ENCODE results near the gene CD81.
"Not testable (repeated sequence)": the region's sequence is repeated elsewhere in the genome, so short reads cannot be mapped to it uniquely, and the experiment has no call there.

CD81 gene

DNA sequence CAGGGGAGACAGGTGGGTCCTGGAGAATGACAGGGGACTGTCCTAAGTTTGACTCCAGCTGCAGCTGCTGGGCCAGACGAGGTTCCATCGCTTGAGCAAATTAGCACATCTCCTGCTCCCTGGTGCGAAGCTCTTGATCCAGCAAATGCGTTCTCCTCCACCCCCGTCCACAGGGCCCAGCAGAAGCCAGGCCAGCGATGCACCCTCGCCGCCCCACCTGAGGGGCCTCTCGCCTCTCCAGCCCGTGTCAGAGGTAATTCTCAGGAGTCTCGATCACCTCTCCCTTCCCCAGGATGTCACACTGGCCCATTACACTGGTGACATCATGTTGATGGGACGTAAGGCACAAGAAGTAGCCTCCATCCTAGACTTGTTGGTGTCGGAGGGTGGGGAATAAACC, 19.5 kb upstream of the CD81 start:
- not testable (repeated sequence) for DNase-seq

GRCh38 chr11:2358754-2359442, 18.2 kb upstream of the CD81 start:
- no peak for DNase-seq

- DNase-seq, result no peak
These were observed 17.6 kb upstream of the CD81 start for GRCh38 chr11:2359557-2359956.

GRCh38 chr11:2360081-2360642, 16.9 kb upstream of the CD81 start:
- no peak for DNase-seq

- no peak for DNase-seq
These were observed 15.5 kb upstream of the CD81 start for GRCh38 chr11:2361565-2361964.

DNA sequence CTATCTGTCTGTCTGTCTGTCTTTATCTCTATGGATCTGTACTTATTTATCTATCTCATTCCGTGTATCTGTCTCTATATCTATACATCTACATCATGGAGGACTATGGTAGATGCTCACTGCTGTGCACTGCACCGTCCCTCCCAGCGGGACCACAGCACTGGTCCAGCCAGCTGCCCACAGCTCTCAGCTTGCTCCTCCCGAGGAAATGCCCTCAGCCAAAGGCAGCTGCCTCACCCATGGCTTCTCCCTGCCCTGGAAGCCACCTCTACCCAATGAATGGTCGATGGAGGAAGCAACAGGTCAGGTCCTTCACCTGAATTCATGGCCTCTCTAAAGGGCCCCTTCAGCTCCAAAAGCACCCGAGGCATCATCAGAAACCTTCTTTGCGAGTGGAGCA, 14.7 kb upstream of the CD81 start:
- DNase-seq, result no peak

DNA sequence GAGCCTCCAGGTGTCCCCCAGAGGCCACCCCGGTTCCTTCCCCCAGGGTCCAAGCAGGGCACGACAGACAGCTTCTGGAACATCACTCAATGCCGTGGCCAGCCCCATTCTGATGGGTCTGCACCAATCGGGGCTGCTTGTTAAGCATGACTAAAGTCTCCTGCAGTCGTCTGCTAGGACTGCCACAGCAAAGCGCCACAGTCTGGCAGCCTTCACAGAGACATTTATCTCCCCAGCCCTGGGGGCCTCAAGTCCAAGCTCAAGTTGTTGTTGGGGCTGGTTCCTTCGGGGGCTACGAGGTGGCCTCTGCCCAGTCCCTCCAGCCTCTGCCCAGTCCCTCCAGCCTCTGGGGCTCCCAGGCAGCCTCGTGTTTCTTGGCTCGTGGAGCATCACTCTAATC, 14.0 kb upstream of the CD81 start:
- DNase-seq, result no peak

- no peak for DNase-seq
These were observed 13.3 kb upstream of the CD81 start for GRCh38 chr11:2363577-2364370.

GRCh38 chr11:2364386-2364785, 12.7 kb upstream of the CD81 start:
- not testable (repeated sequence) for DNase-seq

- DNase-seq, result no peak
These were observed 11.4 kb upstream of the CD81 start for GRCh38 chr11:2365571-2366210.

GRCh38 chr11:2366276-2366675, 10.8 kb upstream of the CD81 start:
- no peak for DNase-seq

GRCh38 chr11:2366733-2367132, 10.4 kb upstream of the CD81 start:
- no peak for DNase-seq

- no peak for DNase-seq
These were observed 9.6 kb upstream of the CD81 start for GRCh38 chr11:2367266-2368160.

GRCh38 chr11:2368178-2368850, 8.8 kb upstream of the CD81 start:
- no peak for DNase-seq

DNA sequence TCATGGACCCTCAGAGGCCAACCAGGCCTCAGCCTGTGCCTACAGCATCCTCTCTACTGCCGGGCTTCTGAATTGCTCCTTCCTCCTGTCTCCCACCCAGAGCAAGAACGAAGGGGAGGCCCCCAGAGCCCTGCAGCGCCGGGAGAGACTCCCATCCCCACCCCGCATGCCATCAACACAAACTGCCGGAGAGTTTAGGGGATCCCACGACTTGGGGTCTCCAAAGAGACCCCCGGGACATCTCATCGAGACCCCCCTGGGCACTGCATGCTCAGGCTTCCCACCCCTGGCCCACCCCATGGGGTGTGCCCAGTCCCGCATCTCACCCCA, 8.3 kb upstream of the CD81 start:
- DNase-seq, result no peak

DNA sequence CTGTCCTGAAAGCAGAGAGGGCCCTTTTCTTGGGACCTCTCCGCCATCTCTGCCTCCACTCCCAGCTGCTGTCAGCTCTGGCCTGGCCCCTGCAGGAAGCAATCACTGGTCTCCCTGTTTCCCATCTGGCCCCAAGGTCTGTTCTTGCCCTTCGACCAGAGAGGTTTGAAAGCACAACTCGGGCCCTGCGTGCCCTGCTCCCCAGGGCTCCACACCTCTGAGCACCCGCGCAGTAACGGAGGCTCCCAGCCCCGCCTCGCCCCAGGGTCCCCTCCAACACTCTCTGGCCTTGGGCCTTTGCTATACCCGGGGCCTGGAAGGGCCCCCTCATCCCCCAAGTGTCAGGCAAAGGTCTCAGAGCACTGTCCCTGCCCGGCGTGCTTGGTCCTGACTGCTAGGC, 7.8 kb upstream of the CD81 start:
- no peak for DNase-seq

GRCh38 chr11:2369896-2370295, 7.2 kb upstream of the CD81 start:
- no peak for DNase-seq

DNA sequence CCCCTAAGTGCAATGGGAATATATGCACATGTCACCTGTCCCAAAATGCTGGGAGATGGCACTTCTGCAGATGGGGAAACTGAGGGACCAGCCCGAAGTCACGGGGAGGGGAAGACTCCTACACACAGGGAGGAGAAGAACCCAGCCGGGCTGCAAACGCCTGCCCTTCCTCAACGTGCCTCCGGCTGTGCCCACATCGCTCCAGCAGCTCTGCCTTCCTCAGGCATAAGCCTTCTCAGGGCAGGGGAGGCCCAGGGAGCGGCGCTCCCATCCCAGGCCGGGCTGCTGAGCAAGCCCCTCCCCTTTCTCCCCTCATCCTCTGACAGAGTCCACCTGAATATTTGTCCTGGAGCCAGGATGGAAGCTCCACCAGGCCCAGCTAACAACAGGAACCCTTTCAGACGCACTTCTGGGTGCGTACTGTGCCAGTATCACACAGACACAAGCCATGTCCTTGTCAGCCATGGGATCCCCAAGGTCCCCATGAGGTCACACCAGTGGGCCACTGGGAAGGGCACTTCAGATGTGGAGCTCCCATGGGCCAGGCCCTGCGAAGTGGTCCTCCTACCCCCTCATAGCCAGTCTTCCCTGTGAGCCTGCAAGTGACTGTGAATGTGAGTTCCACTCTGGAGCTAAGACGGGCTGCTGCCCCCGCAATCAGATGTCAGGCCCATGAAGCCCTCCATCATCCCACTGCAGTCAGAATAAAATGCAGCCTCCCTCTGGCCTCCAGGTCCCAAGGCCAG, 2.5 kb upstream of the CD81 start:
- DNase-seq, result no peak

GRCh38 chr11:2375341-2375853, 1.7 kb upstream of the CD81 start:
- DNase-seq, result no peak

GRCh38 chr11:2375964-2376551, 1.1 kb upstream of the CD81 start:
- no peak for DNase-seq

Measured in CD4-positive, alpha-beta T cell treated with Interleukin-1 beta for 1 hour (primary cell).